GM04504 (cell line): ENCODE measurements around the gene ETNK2.
A peak's percentile ranks its signal among the peaks of the same experiment; 100 is the strongest.
"Not testable (repeated sequence)": the region's sequence is repeated elsewhere in the genome, so short reads cannot be mapped to it uniquely, and the experiment has no call there.

ENCODE experiments used
- DNase-seq: peaks from one replicate; pipeline ENCODE4 v3.0.0-alpha.2; 2012; ENCODE audit warnings: low read depth

Gene ETNK2

DNA sequence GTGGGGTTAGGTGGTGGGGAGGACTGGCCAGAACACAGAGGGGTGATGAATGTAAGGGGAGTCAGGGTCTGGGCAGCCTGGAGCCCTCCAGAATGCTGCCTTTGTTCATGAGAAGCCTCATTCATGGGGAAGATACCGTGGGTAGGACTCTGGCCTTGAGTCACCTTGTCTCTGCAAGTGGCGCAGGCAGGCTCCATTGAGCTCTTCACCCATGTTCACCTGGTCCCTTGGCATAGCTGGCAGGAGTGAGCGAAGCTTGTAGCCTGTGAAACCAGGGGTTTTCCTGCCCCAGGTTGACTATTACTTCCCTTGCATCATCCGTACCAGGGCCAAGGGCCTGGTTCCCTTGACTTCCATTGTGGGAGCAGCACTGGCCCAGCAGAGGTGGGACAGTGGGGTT is 53.2 kb downstream of the ETNK2 start:
- no peak for DNase-seq

DNA sequence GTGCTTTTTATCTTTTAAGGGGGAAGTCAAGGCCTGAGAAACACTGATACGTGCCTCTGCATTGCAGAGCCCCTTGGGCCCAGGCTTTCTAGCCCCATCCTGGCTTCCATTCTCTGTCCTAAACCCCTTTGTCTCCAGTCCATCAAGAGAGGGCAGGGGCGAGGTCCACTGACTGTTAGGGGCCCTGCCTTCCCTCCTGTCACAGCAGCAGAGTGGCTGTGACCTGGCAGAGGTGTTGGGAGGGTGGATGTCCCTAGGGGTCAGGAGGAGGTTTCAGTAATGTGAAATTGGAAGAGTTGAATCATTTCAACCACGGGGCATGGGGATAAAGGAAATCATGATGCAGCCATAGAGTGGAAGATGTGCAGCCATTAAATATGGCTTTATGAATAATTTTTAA is 54.9 kb downstream of the ETNK2 start:
- no peak for DNase-seq

DNA sequence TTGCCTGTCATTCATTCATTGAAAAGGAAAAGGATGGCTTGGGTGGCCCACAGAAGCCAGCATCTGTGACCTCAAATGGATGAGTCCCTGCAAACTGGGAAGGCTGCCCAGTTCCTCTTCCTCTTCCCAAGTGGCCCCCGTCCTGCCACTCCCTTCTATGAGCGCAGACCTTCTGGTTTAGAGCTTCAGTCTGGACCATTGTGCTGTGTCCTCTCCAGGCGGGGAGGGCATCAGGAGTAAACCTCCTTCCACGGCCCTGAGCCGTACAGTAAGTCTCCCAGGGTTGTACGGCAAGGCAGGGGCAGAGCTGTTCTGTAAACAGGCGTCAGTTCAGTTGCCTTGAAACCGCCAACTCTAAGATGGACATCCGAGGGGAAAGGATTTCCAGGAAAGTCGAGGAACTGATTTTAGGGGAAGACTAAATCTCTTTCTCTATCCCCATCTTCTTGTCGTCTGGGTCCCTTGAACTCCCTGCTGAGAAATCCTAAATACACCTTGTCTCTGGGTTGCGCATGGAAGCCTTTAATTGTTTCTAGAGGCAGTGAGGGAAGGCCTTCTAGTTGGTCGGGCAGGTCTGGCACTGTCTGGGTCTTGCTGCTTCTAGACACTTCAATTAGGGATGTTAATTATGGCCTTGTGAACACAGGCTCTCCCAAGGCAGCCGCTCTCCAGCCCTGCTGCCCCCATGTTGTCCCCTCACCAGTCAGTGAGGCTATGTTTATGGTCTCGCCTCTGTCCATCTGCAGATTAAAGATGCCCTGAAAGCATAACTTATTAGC is 56.8 kb downstream of the ETNK2 start:
- no peak for DNase-seq

DNA sequence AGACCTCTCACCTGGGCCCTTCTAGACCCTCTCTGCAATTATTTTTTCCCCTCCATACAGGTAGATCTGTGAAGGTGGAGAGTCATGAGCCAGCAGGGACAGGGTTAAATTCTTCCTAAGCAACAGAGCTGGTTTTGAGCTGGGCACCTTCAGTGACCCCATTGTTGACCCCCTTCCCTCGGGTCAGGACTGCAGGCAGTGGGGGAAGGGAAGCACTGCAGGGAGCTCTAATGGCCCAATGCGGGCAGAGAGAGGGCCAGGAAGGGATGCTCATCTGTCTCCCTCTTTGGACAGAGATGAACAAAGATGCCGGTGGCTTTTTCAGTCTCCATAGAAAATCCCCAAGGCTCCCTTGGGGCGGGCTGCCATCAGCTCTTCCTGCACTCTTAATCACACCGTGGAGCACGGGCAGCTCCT is 57.5 kb downstream of the ETNK2 start:
- no peak for DNase-seq

DNA sequence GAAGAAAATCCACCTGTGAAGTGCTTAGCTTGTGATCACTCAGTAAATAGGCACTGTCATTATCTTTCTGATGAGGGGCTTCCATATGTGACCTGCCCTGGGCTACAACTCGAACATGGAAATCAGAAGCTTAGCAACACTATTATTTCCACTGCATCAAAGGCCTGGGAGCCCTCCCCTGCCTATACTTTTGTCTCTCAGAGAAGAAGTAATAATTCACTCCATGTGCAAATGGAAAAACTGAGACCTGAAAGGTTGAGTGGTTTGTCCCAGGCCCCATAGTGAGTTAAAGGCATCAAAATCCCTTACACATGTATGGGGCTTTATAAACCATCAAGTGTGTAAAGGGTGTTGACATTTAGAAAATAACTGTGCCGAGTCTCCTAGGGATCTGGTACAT is 58.1 kb downstream of the ETNK2 start:
- DNase-seq = no peak

DNA sequence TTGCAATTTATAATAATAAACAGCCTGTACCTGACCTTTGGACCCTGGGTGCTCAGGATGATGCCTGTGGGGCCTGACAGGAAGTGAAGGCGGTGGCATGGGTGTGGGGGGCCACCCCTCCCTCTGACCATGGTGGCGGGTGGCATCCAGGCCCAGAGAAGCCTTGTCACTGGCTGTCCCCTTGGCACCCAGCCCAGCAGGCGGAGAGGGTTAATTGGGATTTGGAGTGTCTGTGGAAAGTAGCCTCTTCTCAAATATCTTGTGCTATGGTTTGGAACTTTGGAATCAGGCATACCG is 58.5 kb downstream of the ETNK2 start:
- DNase-seq = no peak

DNA sequence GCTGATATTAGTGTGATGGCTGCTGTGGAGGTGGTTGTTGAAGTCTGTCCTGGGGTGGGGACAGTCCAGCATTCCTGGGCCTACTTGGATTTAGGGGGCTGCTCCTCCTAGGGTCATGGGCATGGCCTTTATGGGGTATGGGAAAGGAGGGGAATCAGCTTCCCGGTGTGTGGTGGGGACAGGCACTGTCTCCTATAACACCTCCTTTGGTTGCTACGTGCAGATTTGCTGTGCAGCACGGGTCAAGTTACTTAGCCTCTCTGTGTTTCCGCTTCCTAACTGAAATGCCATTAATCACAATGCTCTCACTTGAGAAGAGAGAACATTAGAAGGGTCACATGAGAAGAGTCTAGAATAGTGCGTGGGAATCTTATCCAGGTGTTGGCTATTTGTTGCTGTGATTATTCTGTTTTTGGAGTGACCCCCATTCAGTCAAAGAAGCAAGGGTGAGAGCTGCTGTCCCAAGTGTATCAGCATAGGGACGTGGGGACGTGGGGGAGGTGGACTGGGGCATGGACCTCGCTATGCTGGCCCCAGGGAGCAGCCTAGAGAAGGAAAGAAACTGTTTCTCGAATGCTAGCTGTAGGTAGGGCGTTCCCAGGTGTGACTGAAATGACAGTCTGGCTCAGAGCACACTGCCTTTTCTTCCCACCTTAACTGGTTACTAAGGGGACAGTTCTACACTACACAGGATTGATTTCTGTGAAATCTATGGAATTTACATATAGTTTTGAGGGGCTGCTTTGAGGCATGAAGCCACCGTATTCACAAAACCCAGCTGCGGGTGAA is 59.0 kb downstream of the ETNK2 start:
- DNase-seq = no peak

DNA sequence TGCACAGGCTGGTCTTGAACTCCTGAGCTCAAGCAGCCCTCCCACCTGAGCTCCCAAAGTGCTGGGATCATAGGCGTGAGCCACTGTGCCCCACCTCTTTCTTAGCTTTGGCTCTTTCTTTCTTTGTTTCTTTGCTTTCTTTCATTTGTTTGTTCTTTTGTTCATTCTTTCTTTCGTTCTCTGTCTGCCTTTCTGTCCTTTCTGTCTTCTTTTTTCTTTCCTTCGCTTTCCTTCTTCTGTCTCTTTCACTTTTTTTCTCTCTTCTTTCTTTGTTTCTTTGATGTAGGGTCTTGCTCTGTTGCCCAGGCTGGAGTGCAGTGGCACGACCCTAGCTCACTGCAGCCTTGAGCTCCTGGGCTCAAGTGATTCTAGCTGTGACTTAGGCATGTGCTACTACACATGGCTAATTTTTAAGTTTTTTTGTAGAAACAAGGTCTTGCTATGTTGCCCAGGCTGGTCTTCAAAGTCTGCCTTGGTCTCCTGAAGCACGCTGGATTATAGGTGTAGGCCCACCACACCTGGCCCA is 60.0 kb downstream of the ETNK2 start:
- DNase-seq = no peak

DNA sequence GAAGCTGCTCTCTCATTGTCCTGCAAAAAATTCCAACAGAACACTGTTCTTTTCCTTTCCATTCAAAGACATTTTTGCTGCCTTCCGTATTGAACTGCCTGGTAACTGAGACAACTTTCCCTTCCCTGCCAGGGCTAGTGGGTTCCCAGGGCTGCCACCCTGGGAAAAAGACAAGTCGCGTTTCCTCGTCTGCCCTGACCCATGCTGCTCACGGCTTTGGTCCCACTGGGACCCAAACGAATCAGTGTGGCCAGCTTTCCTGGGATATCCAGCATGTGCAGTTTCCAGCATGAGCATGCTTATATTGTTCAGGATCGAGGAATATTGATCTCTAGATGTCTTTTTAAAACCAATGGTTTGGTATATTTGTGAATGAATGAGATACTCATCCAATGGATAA is 60.8 kb downstream of the ETNK2 start:
- no peak for DNase-seq

DNA sequence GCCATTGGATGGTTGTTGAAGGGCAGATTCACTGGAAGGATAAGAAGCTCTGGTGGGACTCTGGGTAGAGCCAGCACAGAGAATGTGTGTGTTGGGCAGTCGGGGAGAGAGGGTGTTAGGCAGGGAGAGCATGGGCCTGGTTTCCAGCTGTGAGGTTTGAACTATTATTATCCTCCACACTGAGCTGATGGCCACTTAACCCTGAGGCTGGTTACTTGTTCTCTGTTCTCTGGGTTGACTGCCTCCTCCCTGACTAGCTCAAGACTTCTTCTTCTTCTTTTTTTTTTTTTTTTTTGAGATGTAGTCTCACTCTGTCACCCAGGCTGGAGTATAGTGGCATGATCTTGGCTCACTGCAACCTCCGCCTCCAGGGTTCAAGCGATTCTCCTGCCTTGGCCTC is 61.7 kb downstream of the ETNK2 start:
- not testable (repeated sequence) for DNase-seq

DNA sequence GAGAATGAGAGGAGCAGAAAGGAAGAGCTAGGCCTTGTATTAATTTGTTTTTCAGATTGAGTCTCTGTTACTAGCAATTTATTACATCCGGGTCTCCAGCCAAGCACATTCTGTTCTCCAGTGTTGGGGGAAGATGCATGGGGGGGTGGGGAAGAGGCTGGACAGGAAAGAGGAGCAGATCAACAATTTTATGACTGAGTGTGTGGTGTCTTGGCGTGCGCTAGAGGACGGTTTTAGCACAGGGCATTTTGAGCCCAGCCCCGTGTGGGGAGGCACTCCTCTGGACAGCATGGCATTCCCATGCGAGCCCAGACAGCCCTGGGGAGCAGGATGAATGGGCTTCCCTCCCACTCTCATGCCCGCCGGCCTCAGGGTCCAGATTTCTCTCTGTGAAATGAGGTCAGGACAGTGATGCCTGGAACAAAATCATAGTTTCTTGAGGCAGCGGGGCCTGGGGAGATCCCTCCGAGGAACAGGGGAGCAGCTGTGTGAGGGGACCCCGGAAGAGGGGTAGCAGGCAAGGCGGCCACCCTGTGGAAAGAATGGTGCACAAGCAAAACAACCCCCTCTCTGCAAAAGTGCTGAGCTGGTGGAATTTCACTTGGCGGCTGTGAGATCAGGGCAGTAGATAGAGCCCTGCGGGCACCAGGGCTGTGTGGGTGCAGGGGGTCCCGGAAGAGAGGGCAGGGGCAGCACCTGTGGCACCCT is 62.6 kb downstream of the ETNK2 start:
- peak; percentile 52 for DNase-seq

DNA sequence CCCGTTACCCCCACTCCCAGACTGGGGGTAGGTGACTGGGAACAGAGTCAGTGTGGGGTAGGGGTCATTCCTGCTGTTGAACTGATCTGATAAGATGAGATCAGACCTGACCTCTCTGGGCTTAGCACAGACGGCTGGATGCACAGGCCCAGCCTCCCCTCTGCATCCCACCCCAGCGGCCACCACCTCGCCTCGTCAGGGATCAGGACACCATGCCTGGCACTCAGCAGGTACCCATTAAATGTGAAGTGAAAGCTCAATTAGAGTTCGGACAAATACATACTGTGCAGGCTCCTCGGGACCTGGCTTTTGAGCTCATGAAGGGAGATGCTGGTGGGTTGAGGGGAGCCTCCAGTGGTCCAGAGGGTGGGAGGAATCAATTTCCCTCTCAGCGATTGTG is 63.2 kb downstream of the ETNK2 start:
- no peak for DNase-seq

DNA sequence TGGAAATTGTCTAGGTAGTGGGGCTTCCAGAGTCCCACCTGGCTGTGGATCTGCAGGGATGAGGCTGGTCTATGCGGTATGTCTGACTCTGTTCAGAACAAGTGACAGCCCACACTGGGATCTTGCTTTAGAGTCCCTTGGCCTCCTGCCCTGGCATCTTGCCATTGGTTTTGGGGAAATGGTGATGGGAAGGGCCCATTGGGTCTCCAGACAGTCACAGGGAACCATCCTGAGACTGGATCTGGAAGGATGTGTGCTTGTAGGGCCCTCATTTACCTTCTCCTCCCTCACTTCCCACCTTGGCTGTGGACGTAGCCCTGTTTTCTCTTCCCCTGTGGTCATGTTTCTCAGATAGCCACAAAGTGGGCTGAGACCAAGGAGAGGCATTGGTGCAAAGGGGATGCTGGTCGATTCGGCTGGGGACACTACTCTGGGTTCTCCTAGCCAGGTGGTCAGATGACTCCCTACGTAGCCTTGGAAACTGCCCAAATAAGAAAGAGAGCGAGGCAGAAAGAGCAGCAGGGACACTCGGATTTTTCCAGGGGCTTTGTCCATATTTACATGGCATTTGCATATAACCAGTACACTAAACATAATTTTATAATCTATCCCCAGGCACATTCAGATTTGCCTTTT is 63.8 kb downstream of the ETNK2 start:
- DNase-seq = no peak

DNA sequence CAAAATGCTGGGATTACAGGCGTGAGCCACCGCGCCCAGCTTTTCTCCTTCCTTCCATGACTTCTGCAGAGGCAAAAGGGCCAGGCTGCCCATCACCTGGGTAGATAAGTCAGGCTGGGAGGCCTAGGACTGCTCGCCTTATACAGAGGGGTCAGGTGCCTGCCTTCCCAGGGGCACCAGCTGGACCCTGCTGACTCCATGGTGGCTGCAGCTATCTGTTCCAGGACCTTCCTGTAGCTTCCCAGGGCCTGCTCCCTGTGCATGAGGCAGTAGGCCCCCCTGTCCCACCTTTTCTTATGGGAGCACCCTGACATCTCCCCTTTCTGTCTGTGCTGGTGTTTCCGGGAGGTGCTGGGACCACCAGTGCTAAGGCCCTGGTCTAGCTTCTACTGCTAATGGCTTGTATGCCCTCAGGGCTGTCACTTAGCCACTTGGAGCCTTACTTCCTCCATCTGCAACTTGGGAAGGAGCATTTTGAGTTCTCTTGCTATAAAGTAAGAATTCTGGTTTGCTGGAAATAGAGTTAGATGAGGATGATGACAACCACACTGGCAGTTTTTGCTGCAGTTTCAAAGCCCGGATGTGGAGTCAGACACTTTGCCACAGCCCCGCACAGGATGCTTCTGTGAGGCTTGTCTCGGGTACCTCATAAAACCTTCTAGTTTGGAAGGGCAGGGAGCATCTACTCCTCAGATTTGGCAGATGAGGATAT is 64.5 kb downstream of the ETNK2 start:
- DNase-seq = no peak

DNA sequence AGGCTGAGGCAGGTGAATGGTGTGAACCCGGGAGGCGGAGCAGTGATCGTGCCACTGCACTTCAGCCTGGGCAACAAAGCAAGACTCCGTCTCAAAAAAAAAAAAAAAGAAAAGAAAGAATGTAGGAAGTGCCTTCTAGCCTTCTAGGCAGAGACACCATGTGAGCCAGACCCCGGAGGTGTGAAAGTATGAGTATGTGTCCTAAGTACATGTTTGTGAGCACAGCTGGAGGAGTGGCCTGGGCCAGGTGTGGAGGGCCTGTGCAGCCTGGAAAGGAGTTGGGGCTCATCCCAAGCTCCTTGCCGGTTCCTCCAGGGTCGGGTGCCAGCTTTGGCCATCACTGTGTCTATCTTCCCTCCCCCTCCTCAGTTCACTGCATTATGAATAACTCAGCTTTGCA is 66.0 kb downstream of the ETNK2 start:
- no peak for DNase-seq

DNA sequence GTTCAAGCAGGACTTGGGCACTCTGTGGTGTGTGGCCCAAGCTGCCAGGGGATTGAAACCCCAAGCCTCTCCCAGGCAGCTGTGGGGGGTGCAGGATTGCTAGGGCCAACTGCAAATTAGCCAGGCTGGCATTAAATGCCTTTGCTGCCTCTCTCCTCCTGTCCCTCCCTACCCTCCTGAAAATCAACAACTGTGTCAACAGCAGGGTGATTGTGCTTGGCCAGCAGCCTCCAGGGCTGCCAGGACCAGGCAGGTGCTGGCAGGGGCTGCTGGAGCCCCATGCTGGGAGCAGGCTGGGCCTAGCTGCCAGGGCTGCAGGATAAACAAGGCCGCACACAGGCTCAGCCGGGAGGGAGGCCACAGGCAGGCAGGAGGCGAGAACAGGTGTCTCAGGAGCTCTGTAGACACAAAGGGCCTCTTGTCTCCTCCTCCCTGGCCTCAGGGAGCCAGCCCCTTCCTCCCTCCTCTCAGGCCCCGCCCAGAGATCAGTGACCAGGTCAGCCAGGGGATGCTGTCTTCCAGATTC is 67.5 kb downstream of the ETNK2 start:
- DNase-seq = no peak

DNA sequence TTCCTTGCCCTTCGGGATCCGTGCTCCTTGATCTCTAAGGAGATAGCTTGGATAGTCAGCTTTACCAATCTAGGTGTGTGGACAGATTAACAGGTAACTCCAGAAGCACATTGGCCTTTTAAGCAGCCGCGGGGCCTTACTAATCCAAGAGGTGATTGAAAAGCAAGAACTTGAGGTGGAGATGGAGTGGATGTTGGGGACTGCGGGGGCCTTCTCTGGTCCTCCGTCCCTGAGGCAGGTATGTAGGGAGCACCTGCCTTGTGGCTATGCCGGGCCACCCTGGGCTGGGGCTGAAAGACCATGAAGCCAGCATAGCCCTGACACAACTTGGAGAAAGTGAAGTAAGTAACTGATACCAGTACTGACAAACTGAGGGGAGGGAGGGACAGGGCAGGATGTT is 68.4 kb downstream of the ETNK2 start:
- no peak for DNase-seq

DNA sequence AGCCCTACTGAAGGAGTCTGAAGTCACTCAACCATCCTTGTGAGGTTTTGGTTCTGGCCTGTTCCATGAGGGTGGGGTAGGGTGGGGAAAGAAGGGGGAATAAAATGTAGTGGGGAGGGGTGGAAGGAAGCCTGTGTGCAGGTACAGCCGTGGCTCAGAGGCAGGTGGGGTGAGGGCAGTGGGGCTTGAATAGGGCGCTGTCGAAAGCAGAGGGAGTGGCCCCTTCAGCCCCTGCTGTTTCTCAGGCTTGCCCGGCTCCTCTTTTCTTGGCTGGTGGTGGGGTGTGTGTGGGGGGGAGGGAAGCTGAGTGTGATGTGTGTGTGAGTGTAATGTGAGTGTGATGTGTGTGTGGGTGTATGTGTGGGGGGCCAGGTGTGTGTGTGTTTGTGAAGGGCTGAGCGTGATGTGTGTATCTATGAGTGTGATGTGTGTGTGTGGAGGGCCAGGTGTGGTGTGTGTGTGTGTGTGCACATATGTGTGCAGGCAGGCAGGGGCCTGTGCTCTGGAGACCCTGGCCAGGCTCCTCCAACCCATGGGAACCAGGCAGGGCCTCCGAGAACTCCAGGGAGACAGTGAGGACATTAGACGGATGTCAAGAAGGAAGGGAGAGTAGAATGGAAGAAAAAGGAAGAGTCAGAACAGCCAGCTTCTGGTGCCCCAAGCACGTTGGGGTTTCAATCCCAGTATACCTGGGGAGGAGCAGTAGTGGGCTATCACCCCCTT is 69.9 kb downstream of the ETNK2 start:
- DNase-seq = no peak

DNA sequence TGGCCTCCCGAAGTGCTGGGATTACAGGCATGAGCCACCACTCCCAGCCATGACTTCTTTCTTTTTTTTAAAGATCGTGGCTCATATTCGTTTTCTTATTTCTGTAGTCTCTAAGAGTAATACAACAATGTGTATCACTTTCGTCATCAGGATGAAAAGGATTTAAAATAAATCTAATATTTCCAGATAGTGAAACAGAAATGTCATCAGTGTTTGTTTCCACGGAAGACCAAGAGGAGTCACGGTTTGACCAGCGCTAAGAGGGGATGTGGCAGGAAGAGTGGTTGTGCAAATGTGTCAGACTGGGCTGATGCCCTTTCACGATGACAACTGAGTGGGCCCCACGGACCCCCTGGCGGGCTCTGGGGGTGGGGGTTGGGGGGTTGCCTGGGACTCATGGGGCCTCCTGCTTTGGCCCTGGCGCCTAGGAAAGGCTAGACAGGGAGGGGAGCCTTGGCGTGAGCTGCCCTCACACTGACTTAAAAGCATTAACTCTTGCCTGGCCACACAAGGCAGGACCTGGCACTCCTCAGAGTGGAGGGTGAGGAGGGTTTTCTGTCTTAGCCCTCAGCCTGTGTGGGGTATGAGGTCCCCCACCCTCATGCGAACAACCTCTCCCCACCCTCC is 70.6 kb downstream of the ETNK2 start:
- no peak for DNase-seq
